ENCODE results near the gene ZNF879.

The ZNF879 gene

GRCh38 chr5:178991190-178992145, 32.1 kb upstream of the ZNF879 start:
- Histone ChIP-seq H2AFZ (ENCODE audit: low read length) (no peak overlapping the region), H3K79me2 (ENCODE audit: low read length) (no peaks in the 10 kb centered on the region), H3K9me3 (replicated peaks; ENCODE audit: insufficient read depth, low read length) (no peaks in the 10 kb centered on the region), H3K9me2 (replicated peaks; ENCODE audit: insufficient read depth, low read length) (no peaks in the 10 kb centered on the region), H3K4me2 (ENCODE audit: low read depth, low read length) (no peak overlapping the region), H4K20me1 (ENCODE audit: insufficient read depth, low read length) (no peaks in the 10 kb centered on the region), H3K4me1 (ENCODE audit: low read length) (no peaks in the 10 kb centered on the region), H3K4me3 (ENCODE audit: low read length) (no peak overlapping the region), H3F3A (ENCODE audit: insufficient read depth, low read length) (no peaks in the 10 kb centered on the region), H3K36me3 (replicated peaks; ENCODE audit: insufficient read depth, low read length) (no peaks in the 10 kb centered on the region), H3K27me3 (replicated peaks; ENCODE audit: insufficient read depth, low read length) (no peaks in the 10 kb centered on the region), H3K9ac (ENCODE audit: low read length) (no peak overlapping the region), H3K27ac (ENCODE audit: low read length) (no peak overlapping the region)
- TF ChIP-seq EZH2 (optimal IDR thresholded peaks at IDR 0.05; ENCODE audit: low read depth, low read length) (no peak), EZH2phosphoT487 (IDR thresholded peaks at IDR 0.05; ENCODE audit: low read length) (no peak), CTCF (IDR thresholded peaks at IDR 0.05; ENCODE audit: low read length) (no peak)
- DNase-seq = no peak

GRCh38 chr5:178992291-178992895, 31.2 kb upstream of the ZNF879 start:
- Histone ChIP-seq H3F3A (ENCODE audit: insufficient read depth, low read length) (no peaks in the 10 kb centered on the region), H3K4me3 (ENCODE audit: low read length) (no peak overlapping the region), H3K27ac (ENCODE audit: low read length) (no peak overlapping the region), H3K9ac (ENCODE audit: low read length) (no peak overlapping the region), H3K9me3 (replicated peaks; ENCODE audit: insufficient read depth, low read length) (no peaks in the 10 kb centered on the region), H2AFZ (ENCODE audit: low read length) (no peak overlapping the region), H3K4me2 (ENCODE audit: low read depth, low read length) (no peak overlapping the region), H3K27me3 (replicated peaks; ENCODE audit: insufficient read depth, low read length) (no peaks in the 10 kb centered on the region), H3K36me3 (replicated peaks; ENCODE audit: insufficient read depth, low read length) (no peaks in the 10 kb centered on the region), H3K4me1 (ENCODE audit: low read length) (no peaks in the 10 kb centered on the region), H3K9me2 (replicated peaks; ENCODE audit: insufficient read depth, low read length) (no peaks in the 10 kb centered on the region), H3K79me2 (ENCODE audit: low read length) (no peaks in the 10 kb centered on the region), H4K20me1 (ENCODE audit: insufficient read depth, low read length) (no peaks in the 10 kb centered on the region)
- no peak for DNase-seq
- TF ChIP-seq EZH2phosphoT487 (IDR thresholded peaks at IDR 0.05; ENCODE audit: low read length) = no peak

GRCh38 chr5:178993236-178993765, 30.3 kb upstream of the ZNF879 start:
- no peaks in the 10 kb centered on the region for H4K20me1 ChIP-seq (ENCODE audit: insufficient read depth, low read length)
- no peaks in the 10 kb centered on the region for H3K36me3 ChIP-seq (replicated peaks; ENCODE audit: insufficient read depth, low read length)
- no peaks in the 10 kb centered on the region for H3K27me3 ChIP-seq (replicated peaks; ENCODE audit: insufficient read depth, low read length)
- H3K9ac ChIP-seq (ENCODE audit: low read length) = no peak overlapping the region
- TF ChIP-seq CTCF (IDR thresholded peaks at IDR 0.05; ENCODE audit: low read length) = no peak
- TF ChIP-seq EZH2phosphoT487 (IDR thresholded peaks at IDR 0.05; ENCODE audit: low read length) = no peak
- TF ChIP-seq EZH2 (optimal IDR thresholded peaks at IDR 0.05; ENCODE audit: low read depth, low read length) = no peak
- no peak overlapping the region for H3K27ac ChIP-seq (ENCODE audit: low read length)
- no peaks in the 10 kb centered on the region for H3K9me3 ChIP-seq (replicated peaks; ENCODE audit: insufficient read depth, low read length)
- DNase-seq = no peak
- no peaks in the 10 kb centered on the region for H3K79me2 ChIP-seq (ENCODE audit: low read length)
- H3K4me1 ChIP-seq (ENCODE audit: low read length) = no peaks in the 10 kb centered on the region
- no peak overlapping the region for H2AFZ ChIP-seq (ENCODE audit: low read length)
- no peaks in the 10 kb centered on the region for H3F3A ChIP-seq (ENCODE audit: insufficient read depth, low read length)
- H3K9me2 ChIP-seq (replicated peaks; ENCODE audit: insufficient read depth, low read length) = no peaks in the 10 kb centered on the region
- H3K4me2 ChIP-seq (ENCODE audit: low read depth, low read length) = no peak overlapping the region
- no peak overlapping the region for H3K4me3 ChIP-seq (ENCODE audit: low read length)
